ENCODE data around the gene AGTRAP. TPM values are rescaled to one million over a fixed set of nuclear protein-coding genes. Genes with fewer than 3 reads are reported as not detected.
A peak's percentile ranks its signal among the peaks of the same experiment; 100 is the strongest.

The AGTRAP gene
- total RNA-seq, 1 experiment from 2014 or later: 30.4 TPM

- TSS peak; percentile 39 for BruUV-seq (replicated peaks)
- intact Hi-C loops (cut with micrococcal nuclease; ENCODE audit: unreplicated experiment): no loop called here
- H3K27ac Mint-ChIP-seq (ENCODE audit: unreplicated experiment): peak overlapping the region; percentile 72
- no peaks in the 10 kb centered on the region for H3K27me3 Mint-ChIP-seq (ENCODE audit: unreplicated experiment)
- peaks cover 21% of the 10 kb centered on the region for H3K36me3 Mint-ChIP-seq (ENCODE audit: insufficient read depth, unreplicated experiment)
- H3K9me3 Mint-ChIP-seq (ENCODE audit: low read depth, unreplicated experiment): no peaks in the 10 kb centered on the region
- no peak for DNase-seq
- peak overlapping the region; percentile 33 for H3K4me3 Mint-ChIP-seq (ENCODE audit: low read depth, unreplicated experiment)
- peaks cover 21% of the 10 kb centered on the region for H3K4me1 Mint-ChIP-seq (ENCODE audit: low read depth, unreplicated experiment)
- CTCF ChIA-PET: no interaction called here
- TF ChIP-seq CTCF (IDR thresholded peaks at IDR 0.05; ENCODE audit: unreplicated experiment): no peak
Measured at GRCh38 chr1:11790101-11790879, 54.4 kb downstream of the AGTRAP start.

GRCh38 chr1:11790880-11791715 is 55.2 kb downstream of the AGTRAP start:
- Mint-ChIP-seq H3K9me3 (ENCODE audit: low read depth, unreplicated experiment) (no peaks in the 10 kb centered on the region), H3K36me3 (ENCODE audit: insufficient read depth, unreplicated experiment) (peaks cover 27% of the 10 kb centered on the region), H3K27me3 (ENCODE audit: unreplicated experiment) (no peaks in the 10 kb centered on the region), H3K27ac (ENCODE audit: unreplicated experiment) (peak overlapping the region; percentile 72), H3K4me3 (ENCODE audit: low read depth, unreplicated experiment) (peak overlapping the region; percentile 33), H3K4me1 (ENCODE audit: low read depth, unreplicated experiment) (peaks cover 21% of the 10 kb centered on the region)
- peak; percentile 54 for DNase-seq
- CTCF ChIA-PET: no interaction called here
- no peak for TF ChIP-seq CTCF (IDR thresholded peaks at IDR 0.05; ENCODE audit: unreplicated experiment)
- no TSS peak for BruUV-seq (replicated peaks)
- intact Hi-C loops (cut with micrococcal nuclease; ENCODE audit: unreplicated experiment): no loop called here

GRCh38 chr1:11792106-11792505 is 56.2 kb downstream of the AGTRAP start:
- H3K4me3 Mint-ChIP-seq (ENCODE audit: low read depth, unreplicated experiment): no peak overlapping the region
- CTCF ChIA-PET: no interaction called here
- H3K27ac Mint-ChIP-seq (ENCODE audit: unreplicated experiment): peak overlapping the region; percentile 75
- H3K4me1 Mint-ChIP-seq (ENCODE audit: low read depth, unreplicated experiment): peaks cover 21% of the 10 kb centered on the region
- intact Hi-C loops (cut with micrococcal nuclease; ENCODE audit: unreplicated experiment): no loop called here
- no peaks in the 10 kb centered on the region for H3K27me3 Mint-ChIP-seq (ENCODE audit: unreplicated experiment)
- DNase-seq: no peak
- BruUV-seq (replicated peaks): no TSS peak
- no peaks in the 10 kb centered on the region for H3K9me3 Mint-ChIP-seq (ENCODE audit: low read depth, unreplicated experiment)
- H3K36me3 Mint-ChIP-seq (ENCODE audit: insufficient read depth, unreplicated experiment): peaks cover 27% of the 10 kb centered on the region
- no peak for TF ChIP-seq CTCF (IDR thresholded peaks at IDR 0.05; ENCODE audit: unreplicated experiment)

- H3K36me3 Mint-ChIP-seq (ENCODE audit: insufficient read depth, unreplicated experiment): peaks cover 27% of the 10 kb centered on the region
- no peak for DNase-seq
- no peaks in the 10 kb centered on the region for H3K9me3 Mint-ChIP-seq (ENCODE audit: low read depth, unreplicated experiment)
- CTCF ChIA-PET: no interaction called here
- peaks cover 21% of the 10 kb centered on the region for H3K4me1 Mint-ChIP-seq (ENCODE audit: low read depth, unreplicated experiment)
- BruUV-seq (replicated peaks): no TSS peak
- H3K27ac Mint-ChIP-seq (ENCODE audit: unreplicated experiment): no peak overlapping the region
- no peak overlapping the region for H3K4me3 Mint-ChIP-seq (ENCODE audit: low read depth, unreplicated experiment)
- intact Hi-C loops (cut with micrococcal nuclease; ENCODE audit: unreplicated experiment): no loop called here
- no peak for TF ChIP-seq CTCF (IDR thresholded peaks at IDR 0.05; ENCODE audit: unreplicated experiment)
- no peaks in the 10 kb centered on the region for H3K27me3 Mint-ChIP-seq (ENCODE audit: unreplicated experiment)
Measured at GRCh38 chr1:11793819-11794218, 57.9 kb downstream of the AGTRAP start.
